Stimulated activated CD4-positive, alpha-beta T cell treated with anti-CD3 and anti-CD28 coated beads, Interleukin-4, amount 100 ng/mL, for 24 hours (primary cell): ENCODE measurements around the gene ETV7.
A peak's percentile ranks its signal among the peaks of the same experiment; 100 is the strongest.
"Not testable (repeated sequence)": the region's sequence is repeated elsewhere in the genome, so short reads cannot be mapped to it uniquely, and the experiment has no call there.

Source experiments
- DNase-seq: peaks from one replicate; pipeline ENCODE4 v3.0.0-alpha.2; 2020

The ETV7 gene

DNA sequence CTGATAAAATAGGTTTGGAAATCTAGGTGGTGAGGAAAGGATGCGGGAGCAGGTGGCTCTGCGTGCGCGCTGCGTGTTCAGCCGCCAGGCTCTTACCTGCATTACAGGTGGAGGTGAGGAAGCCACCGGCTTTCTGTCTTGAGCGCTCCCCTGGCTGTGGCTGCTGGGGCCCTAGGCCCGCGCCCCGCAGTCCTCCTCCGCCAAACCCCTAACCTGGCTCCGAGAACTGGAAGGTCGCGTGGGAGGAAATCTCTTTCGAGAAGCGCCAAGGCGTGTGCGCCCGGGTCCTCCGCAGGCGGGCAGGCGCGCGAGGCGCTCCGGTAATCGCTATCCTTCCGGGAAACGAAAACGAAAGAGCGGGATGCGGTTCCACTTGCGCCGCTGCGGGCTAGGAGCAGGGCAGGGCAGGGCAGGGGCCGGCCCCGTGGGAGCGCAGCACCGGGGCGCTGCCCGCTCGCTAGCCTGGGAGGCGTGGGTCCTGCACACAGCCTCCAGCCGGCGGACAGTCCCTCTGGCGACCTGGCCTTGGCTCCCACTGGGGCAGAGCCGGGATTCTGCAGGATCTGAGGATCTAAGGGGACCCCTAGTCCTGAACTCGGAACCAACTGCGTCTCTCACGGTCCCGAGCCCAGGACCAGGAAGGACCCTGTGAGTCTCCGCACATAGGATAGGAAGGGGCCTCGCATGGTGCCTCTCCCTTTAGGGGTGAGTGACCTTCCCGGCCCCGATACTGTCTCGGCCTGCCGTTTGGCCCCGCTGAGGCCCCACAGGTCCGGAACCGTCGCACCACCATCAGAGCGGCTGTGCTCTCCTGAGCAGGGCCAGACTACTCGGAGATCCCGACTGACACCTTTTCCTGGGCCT lies at the start of gene ETV7:
Gene ETV7, minus strand, starts transcription at position 230 of the 864 bp plus-strand sequence. Its CDS starts 128 bp downstream, at position 102.
- peak; percentile 39 for DNase-seq

DNA sequence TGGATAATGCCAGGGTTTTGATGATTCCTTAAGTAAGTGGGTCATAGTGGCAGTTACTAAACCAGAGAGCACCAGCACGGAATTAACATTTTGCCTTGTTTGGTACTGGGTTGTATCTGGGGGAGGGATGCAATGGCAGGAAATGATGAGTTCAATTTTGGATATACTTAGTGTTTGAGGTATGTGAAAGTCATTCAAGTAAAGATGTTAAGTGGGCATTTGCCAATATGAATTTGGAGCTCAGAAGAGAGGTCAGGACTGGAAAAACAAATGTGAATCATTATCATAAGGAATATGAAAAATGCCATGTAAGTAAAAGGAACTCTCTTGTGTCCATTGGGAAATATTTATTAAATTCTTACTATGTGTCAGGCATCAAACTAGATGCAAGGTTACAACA lies 49.0 kb upstream of the ETV7 start:
- DNase-seq: no peak

DNA sequence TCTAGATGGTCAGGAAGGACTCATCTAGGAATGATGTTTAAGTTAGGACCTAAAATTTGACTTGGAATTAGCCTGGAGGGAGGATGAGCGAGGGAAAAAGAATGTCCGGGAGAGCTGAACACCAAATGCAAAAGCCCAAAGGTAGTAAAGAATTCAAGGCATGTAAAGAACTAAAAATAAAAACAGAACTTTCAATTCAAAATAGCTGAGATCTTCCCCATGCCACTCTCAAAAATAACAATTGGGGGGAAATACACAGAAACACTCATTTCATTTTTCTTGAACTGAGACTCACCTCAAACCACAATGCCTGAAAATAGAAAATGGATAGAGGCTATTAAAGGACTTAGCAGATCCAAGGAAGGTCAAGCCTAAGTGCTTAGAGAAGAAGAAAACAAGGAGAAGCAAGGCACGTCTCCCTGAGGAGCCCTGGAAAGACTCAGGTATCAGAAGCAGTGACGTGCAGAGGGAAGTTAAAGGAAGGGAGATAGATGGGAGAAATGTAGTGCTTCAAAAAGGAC lies 44.7 kb upstream of the ETV7 start:
- DNase-seq: no peak

DNA sequence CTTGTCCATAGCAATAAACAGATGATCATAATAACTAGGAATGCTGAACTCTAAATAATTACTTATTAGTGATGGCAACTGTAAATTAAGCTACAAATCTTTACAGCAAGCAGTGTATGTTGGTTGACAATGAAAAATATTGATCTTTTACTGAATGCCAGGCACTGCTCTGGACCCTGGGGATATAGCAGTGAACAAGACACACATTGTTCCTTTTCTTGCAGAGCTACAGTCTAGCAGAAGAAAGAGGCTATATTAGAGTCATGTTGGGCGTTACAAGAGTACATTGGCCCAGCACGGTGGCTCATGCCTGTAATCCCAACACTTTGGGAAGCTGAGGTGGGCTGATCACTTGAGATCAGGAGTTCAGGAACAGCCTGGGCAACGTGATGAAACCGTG lies 43.7 kb upstream of the ETV7 start:
- no peak for DNase-seq

DNA sequence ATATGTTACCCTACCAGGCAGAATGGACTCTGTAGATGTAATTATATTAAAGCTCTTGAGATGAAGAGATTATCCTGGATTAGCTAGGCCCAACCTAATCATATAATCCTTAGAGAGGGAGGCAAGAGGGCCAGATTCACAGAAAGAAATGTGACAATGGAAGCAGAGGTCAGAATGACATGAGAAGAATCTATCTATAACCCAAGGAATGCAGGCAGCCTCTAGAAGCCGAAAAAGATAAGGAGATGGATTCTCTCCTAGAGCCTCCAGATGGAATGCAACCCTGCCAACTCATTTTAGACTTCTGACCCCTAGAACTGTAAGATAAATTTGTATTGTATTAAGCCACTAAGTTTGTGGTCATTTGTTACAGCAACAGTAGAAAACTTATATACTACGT lies 42.9 kb upstream of the ETV7 start:
- DNase-seq: no peak

DNA sequence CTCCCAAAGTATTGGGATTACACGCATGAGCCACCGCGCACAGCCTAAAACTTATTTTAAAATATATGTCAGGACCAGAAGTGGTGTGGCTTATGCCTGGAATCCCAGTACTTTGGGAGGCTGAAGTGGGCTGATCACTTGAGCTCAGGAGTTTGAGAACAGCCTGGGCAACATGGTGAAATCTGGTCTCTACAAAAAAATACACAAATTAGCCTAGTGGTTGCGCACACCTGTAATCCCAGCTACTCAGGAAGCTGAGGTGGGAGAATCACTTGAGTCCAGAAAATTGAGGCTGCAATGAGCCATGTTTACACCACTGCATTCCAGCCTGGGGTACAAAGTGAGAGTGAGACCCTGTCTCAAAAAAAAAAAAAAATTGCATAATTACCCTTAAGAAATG lies 41.4 kb upstream of the ETV7 start:
- no peak for DNase-seq

DNA sequence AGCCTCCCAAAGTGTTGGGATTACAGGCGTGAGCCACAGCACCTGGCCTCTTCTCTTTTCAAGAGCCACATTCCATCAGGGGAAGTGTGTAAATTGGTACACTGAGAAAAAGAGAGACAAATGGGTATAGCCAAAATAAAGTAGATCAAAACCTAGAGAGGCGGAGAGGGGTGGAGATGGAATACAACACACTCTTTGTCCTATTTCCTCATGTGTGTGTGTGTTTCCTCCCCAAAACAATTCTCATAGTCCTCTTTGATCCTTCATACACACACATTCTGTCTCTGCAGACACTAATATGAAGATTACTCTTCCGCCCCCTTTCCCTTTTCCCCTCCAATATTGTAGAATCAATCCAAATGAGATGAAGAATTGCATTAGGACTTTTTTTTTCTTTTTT lies 39.2 kb upstream of the ETV7 start:
- DNase-seq: no peak

DNA sequence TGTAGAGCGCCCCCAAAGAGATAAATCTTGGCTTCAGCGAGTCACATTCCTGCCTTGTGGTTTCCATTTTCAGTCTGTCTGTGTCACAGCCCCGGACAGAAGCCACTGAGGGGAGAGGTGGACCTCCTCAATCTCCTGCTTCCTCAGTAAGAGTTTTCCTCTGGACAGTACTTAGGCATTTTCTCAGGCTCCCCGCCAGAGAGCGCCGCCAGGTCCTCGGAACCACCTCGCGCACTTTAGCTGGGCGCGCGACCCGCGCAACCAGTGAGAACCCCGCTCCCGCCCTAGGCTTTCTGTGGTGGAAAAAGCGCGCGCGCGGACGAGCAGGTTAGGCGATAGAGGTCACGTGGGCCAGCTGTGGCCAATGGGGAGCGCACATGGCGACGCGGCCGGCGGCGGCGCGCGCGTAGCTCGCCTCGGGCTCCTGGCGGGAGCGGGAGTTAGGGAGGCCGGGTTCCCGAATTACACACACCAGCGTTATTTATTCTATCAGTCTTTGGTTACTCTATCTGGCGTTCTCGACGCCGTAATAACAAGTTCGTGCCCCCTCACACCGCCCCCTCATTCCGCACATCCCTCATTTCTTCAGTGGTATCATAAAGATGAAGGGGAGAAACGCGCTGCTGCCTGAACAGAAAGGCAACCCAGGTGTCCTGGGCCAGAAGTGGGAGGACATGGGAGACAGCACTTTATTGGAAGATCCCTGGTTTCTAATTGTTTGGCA lies 35.8 kb upstream of the ETV7 start:
- DNase-seq: peak; percentile 99

DNA sequence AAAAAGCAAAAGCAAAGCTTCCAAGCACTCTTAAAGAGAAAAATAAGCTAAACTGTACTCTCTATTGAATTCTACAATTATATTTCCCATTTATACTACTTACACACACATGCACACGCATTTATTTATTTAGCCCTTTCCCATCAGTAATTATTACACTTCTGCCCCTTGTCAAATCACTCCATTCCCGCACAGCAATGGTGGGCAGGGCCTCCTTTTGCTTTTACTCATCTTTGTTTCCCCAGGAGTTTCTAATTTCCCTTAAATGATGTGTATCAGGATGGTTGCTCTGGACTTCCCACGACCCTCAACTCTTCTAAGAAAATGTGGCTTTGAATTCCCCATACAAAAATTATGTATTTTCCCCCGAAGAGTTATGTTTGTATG lies 35.2 kb upstream of the ETV7 start:
- peak; percentile 13 for DNase-seq

DNA sequence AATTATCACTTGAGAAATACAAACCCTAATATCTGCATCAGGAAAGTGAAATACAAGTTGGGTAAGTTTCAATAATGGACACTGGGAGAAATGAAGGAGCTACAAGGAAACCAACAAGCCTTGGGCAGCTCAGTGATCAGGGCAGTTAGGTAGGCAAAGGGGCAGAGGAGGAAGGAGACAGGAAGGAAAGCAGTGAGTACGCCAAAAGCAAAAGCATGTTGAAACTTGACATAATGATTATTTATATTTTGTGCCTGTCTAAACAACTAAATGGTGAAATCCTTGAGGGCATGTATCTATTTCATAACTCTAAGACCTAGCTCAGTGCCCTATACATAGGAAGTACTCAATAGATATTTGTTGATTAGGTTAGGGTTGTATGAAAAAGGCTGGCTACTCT lies 31.8 kb upstream of the ETV7 start:
- no peak for DNase-seq

DNA sequence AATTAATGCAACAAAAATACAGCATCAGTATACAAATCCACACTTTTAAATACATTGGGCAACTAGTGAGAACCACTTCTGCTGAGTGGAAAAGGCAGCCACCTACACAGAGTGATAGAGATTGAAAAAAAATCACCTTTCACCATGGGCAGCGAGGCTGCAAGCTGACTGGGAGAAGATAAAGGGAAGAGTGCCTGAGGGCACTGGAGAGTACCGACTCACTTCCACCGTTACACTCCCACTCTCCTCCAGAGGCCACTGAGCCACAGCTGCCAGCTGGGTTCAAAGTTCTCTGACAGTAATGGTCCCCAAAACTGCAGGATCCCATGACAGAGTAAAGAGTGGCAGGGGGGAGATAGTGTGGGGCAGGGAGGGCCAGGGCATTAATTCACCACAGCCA lies 31.1 kb upstream of the ETV7 start:
- DNase-seq: no peak

DNA sequence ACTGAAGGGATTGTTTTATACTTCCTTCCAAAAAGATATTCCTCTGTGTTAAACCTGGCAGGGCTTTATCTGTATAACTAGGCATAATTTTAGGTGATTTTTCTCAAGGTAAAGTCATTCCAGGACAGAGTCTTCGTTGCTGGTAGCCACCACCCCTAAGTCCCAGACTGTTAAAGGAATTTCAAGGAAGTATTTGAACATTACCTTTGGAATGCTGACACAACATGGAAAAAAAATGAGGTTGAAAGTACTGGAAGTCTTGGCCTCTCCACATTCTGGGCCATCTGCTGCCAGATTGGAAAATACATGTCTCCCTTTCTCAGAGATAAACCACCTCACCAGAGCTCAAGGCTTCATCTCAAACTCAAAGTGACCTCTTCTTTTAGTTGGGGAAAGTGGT lies 27.0 kb upstream of the ETV7 start:
- DNase-seq: no peak

DNA sequence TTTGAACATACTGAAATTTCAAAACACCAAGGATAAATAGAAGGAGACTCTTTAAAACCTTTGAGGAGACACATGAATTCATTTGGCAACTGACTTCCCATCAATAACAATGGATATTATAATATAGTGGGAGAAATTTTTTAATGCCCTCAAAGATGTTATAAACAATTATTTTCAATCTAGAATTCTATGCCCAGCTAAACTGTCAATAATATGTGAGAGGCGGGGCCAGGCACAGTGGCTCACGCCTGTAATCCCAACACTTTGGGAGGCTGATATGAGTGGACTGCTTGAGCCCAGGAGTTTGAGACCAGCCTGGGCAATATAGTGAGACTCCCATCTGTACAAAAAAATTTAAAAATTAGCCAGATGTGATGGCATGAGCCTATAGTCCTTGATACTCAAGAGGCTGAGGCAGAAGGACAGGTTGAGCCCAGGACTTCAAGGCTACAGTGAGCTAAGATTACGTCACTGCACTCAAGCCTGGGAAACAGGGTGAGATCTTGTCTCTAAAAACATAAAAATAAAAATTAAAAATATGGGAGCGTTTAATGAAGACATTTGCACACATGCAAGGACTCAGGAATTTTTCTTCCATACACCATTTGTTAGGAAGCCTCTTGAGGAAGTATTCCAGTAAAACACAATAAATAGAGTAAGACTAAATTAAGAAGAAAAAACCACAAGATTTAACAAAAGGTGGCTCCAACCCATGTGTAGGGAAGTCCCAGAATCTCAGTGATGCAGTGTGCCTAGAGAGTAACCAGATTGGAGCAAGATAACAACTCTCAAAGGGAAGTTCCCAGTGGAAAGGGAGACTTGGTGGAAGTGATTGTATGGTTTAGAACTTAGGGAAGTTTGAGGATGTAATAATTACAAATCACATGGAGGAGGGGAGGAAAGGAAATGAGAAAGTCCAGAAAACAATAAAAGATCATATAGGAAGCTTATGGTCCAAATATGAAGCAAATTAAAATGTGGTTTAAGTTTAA lies 26.3 kb upstream of the ETV7 start:
- no peak for DNase-seq

DNA sequence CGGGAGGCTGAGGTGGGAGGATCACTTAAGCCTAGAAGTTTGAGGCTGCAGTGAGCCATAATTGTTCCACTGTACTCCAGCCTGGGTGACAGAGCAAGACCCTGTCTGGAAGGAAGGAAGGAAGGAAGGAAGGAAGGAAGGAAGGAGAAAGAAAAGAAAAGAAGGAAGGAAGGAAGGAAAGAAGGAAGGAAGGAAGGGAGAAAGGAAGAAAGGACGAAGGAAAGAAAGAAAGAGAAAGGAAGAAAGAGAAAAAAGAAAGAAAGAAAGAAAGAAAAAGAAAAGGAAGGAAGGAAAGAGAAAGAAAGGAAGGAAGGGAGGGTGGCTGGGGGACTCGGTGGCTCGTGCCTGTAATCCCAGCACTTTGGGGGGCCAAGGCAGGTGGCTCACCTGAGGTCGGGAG lies 22.2 kb upstream of the ETV7 start:
- DNase-seq: not testable (repeated sequence)

DNA sequence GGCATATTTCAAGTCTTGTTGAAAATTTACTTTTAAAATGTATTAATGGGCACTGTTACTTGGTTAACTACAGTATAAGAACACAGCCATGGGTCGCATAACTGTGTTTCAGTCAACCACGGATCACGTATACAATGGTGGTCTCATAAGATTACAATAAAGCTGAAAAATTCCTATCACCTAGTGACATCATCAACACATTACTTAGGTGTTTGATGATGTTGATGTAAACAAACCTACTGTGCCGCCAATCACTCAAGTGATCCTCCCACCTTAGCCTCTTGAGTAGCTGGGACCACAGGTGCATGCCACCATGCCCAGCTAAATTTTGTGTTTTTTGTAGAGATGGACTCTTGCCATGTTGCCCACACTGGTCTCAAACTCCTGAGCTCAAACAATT lies 16.7 kb upstream of the ETV7 start:
- no peak for DNase-seq

DNA sequence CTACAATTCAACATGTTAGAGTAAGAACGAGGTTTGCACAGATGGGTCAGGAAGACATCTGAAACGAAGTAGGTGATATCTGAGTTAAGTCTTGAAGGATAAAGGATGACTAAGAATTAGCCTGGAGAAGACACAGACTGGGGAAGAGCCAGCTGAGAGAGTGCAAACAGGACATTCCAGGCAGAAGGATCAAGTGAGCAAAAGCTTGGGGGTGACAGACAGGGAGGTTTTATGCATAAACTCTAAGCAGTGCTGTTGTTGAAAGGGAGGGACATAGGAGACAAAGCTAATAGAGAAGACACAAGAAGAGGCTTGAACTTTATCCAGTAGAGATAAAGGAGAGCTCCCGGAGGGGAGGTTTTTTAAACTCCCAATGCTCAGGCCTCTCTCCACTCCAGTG lies 15.0 kb upstream of the ETV7 start:
- DNase-seq: no peak

DNA sequence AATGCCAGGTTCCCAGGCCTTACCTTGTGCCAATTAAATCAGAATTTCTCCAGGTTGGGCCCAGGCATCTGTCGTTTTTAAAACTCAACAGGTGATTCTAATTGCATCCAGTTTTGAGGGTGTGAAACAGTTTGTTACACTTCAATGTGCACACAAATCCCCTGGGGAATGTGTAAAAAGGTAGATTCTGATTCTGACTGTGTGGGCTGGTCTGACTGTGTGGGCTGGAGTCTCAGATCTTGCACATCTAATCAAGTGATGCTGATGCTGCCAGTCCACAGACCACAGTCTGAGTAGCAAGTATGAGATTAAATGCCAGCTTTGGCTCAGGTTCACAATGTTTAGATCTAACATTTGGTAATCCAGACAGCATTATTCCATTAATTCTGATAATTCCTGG lies 12.5 kb upstream of the ETV7 start:
- DNase-seq: no peak

DNA sequence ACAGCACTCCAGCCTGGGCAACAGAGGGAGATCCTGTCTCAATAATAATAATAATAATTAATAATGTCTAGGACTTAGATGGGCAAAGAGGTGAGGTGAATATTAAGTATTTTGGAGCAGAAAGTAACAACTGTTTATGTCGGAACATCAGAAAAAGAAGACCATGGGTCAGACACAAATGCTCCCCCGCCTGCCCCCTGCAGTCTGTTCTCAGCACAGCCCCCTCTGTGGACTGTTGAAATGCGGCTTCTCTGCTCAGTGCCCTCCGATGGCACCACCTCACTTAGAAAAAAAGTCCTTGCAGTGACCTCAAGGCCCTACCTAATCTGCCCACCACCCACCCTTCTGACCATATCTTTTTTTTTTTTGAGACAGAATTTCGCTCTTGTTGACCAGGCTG lies 5.2 kb upstream of the ETV7 start:
- DNase-seq: no peak

DNA sequence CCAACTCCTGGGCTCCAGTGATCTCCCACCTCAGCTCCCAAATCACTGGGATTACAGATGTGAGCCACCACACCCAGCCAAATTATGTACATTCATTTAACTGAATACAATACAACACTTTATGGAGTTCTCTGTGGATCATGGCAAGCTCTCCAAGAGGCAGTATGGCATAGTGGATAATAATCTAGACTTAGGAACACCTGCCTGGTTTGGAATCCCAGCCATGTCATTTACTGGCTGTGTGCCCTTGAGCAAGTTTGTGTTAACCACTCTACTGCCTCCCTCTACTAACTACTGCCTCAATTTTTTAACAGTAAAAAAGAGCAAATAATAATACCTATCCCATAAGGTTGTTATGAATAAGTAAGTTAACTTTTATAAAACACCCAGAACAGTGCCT lies 1.9 kb upstream of the ETV7 start:
- DNase-seq: no peak

DNA sequence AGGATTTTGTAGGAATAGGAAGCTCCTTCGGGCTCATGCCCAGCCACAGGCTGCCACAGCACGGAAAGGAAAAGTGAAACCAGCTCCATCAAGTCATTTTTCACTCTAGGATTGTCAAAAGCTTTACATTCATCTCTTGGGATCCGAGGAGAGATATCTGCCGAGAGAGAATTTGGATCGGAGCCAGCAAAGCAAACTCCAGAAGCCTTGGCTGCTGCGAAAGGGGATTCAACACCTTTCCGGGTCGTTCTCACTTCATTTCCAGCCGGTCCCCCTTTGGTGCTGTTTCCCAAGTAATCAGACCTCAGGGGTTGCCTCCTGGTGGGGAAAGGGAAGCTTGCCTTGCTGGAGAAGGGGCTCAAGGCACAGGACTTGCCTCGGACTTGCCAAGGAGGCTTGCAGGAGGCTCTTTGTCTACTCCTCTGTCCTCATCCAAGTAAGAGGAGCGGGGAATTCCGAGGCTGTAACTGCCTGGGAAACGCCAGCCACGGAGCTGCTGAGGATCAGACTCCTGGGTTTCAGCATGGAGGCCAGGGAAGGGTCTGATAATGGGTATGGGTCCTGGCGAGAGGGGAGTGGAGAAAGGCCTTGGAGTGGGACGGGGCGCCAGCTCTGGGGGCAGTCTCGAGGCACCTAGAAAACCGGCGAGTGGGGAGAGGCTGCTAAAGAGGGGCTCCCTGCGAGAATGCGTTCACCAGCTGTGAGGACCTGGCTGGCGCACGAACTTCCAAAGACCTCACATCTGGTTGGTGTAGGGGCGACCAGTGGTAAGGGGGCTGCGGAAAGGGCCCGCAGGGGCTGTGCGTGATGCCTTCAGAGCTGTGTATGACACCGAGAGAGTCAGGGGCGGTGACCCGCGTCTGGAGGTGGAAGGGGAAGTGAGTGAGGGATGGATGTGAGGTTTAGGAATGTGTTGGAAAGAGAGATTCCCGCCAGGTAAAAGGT lies 702 bp downstream of the ETV7 start:
- peak; percentile 13 for DNase-seq

DNA sequence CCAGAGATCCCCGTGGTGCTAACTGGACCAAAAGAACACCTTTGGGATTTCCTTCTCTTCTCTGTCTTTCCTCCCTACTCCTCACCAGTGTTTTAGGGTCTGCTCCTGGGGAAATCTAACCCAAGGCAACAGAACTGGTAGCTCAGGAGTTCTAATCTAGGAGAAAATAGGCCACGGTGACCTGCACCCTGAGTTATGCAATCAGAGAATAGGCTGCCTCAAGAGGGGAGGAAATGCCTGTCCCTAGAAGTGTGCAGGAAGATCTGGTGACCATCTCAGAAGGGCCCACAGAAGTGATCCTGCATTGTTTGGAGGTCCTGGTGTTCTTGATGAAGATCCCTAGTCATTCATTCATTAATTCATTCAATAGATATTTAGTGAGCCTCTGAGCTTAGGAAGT lies 3.4 kb downstream of the ETV7 start:
- no peak for DNase-seq

DNA sequence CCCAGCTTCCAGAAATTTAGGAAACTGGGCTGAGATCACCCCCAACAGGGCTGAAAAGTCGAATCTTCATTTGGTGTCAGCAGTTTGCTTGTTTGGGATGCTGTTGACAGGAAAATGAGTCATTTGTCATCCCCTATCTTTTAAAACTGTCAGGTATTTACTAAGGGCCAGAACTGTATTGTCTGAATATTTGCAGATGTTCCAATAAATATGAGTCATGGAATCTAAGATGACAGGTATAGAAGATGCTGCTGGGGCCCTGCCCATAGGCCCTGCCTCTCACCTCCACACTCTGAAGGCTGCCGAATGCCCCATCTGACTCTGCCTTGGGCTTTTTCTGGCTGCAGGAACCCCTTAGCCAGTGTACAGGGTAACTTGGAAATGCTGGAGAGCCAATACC lies 3.9 kb downstream of the ETV7 start:
- no peak for DNase-seq
